MM.1S (cell line): ENCODE measurements around the gene SERPINF2.

Source experiments
- EZH2 ChIP-seq: fragments of 300-600 bp; sonication (generic); optimal IDR thresholded peaks from 2 replicates; pipeline ENCODE3; 2017; ENCODE audit warnings: low read depth, mild to moderate bottlenecking, antibody characterized with exemption, low read length, mixed read lengths
- EZH2phosphoT487 ChIP-seq: fragments of 300-600 bp; sonication (generic); IDR thresholded peaks from 2 replicates; pipeline ENCODE4 v1.6.1; 2018; ENCODE audit warnings: antibody characterized with exemption, low read length
- TF ChIP-seq, protein P1 (sequence below): fragments of 300-600 bp; sonication (generic); IDR thresholded peaks from 2 replicates; pipeline ENCODE4 v1.5.1; 2016; ENCODE audit warnings: antibody characterized with exemption, low read length, mixed read lengths

- TF ChIP-seq, protein P1, sequence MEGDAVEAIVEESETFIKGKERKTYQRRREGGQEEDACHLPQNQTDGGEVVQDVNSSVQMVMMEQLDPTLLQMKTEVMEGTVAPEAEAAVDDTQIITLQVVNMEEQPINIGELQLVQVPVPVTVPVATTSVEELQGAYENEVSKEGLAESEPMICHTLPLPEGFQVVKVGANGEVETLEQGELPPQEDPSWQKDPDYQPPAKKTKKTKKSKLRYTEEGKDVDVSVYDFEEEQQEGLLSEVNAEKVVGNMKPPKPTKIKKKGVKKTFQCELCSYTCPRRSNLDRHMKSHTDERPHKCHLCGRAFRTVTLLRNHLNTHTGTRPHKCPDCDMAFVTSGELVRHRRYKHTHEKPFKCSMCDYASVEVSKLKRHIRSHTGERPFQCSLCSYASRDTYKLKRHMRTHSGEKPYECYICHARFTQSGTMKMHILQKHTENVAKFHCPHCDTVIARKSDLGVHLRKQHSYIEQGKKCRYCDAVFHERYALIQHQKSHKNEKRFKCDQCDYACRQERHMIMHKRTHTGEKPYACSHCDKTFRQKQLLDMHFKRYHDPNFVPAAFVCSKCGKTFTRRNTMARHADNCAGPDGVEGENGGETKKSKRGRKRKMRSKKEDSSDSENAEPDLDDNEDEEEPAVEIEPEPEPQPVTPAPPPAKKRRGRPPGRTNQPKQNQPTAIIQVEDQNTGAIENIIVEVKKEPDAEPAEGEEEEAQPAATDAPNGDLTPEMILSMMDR = no peak
- TF ChIP-seq EZH2phosphoT487 (no peak), EZH2 (no peak)
Observed at GRCh38 chr17:1742371-1743087, at the start of gene SERPINF2.
